HG03575 (cell line): ENCODE measurements around the gene BBS12.

ENCODE experiments used
- ATAC-seq: cut with Tn5 transposase; IDR thresholded peaks from one replicate; pipeline ENCODE4 v1.9.1; 2021; ENCODE audit not compliant: unreplicated experiment, insufficient number of reproducible peaks, low FRiP score; ENCODE audit errors: extremely low read depth

BBS12 gene

DNA sequence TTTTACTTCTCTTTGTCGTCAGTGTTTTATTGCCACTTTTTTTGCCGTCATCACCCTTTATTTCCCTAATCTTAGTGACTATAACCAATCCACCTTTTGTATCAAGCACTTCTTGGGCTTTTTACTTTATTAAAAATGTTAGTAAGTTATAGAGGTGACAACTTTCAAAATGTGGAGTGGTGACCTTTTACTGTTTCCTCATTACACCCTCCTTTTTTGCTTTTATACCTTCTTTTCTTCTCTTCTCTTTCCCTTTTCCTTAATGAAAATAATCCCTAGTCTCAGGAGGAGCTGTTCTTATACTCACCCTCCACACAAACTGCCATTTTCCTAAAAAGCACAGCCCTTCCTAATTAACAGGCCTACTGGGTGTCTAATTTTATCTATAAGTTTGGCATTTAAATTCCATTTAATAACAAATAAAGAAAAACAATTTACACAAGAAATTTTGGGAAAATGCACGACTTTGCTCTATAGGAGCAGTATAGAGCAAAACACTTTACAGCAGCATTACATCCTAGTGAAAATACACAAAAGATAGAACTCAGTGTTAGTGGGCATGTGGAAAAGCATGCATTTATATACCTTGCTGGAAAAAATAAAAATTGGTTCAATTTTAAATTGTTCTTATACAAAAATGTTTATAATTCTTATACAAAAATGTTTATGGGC, 27.3 kb downstream of the BBS12 start:
- no peak for ATAC-seq

DNA sequence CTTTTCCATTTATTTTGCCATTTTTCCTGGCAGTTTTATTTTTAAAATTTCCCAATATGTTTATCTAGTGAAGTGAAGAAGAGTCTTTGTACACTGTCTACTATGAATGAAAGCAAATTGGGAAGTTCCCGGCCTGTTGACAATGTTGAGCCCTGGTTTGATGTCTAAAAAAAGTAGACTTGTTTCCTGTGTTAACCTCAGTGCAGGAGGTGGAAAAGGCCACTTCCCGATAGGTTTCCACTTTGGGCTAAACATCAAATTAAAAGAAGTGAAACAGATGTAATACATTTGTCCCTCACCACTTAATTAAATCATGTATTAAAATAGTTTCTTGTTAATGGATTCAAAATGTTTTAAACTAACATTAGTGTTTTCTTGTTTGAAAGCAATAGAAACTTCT, 30.0 kb downstream of the BBS12 start:
- no peak for ATAC-seq

DNA sequence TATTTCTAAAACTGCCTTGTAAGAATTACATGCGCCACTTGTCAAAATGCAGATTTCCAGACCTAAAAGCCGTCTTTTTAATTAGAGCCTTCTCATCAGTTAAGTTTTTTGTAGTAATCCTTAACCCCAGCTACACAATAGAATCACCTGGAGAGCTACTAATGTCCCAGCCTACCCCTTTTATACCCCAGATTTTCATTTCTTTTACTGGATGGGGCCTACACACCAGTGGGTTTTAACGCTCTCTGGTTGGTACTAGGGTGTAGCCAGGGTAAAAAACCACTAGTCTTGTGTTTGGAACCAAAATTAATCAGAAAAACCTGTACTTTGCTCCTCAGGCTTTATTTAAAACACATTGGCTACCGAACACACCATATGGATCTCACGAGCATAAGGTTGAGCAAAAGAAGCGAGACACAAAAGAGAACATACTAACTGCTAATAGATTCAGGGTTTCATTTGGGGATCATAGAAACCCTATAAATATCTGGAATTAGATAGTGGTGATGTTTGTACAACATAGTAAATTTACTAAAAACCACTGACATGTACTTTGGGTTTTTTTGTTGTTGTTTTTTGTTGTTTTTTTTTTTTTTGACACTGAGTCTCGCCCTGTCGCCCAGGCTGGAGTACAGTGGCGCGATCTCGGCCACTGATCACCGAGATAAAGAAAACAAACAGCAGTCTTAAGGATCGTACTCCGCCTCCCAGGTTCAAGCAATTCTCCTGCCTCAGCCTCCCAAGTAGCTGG, 30.6 kb downstream of the BBS12 start:
- no peak for ATAC-seq

DNA sequence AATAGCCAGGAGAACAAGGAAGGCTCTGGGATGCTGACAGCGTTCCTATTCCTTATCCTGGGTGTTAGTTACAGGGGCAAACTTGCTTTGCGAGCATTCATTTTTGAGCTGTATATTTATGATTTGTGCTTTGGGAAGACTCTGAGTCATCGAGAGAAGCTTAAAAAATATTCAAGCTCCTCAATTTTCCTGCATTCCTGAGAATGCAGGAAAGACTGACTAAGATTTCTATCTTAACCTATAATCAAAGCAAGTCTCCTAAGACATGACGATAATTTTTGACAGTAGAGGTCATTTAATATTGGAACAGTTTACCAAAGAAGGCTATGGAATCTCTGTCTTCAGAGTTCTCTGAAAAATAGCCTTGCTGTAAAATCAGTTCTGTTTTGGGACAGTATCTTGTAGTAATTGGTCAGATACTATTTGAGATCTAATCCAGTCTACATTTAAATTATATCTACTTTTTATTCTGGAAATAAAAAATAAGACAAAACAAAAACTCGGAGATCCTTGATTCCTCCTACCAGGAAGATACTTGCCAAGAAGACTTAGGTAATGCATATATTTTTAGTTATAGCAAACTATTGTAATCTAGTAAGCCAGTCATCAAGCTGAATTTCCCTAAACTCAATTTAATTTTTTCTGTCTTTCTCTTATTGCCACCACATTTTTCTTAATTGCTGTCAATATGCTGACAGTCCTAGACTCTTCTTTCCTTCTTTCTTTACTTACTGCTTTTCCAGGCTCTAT, 31.7 kb downstream of the BBS12 start:
- ATAC-seq = no peak

DNA sequence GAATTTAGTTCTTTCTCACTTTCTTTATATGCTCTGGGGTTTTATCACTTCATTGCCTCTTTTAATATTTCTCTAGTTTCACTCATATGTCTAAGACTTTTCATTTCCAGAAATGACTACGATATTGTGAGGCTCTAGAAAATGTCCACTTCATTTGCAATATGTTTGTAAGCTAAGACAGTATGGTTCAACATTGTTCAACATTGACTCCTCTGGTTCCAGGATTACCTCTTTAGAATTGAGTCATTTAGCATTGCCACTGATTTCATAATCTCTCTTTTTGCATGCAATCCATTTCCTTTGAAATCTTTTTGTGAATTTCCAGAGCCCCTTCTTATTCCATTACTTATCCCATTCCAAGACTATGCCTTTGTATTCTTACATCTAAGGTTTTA, 32.3 kb downstream of the BBS12 start:
- ATAC-seq = peak; percentile 86

DNA sequence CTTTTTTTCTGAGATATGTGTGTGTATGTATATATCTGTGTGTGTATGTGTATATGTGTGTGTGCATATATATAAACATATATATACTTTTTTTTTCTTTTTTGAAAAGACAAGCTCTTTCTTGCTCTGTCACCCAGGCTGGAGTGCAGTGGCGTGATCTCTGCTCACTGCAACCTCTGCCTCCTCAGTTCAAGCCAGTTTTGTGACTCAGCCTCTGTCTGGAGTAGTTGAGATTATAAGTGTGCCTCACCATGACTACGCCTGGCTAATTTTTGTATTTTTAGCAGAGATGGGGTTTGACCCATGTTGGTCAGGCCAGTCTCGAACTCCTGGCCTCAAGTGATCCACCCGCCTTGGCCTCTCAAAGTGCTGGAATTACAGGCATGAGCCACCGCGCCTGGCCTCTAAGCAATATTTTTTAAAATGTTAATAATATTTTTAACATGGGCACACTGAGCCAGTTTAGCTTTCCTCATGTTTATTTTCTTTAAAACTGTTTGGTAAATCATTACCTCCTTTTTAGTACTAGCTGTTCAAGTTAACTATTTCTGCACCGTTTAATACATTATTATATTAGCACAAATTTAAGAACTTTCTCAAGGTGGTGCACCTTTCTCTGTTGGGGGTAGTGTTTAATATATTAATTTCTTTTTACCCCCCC, 33.3 kb downstream of the BBS12 start:
- ATAC-seq = no peak

DNA sequence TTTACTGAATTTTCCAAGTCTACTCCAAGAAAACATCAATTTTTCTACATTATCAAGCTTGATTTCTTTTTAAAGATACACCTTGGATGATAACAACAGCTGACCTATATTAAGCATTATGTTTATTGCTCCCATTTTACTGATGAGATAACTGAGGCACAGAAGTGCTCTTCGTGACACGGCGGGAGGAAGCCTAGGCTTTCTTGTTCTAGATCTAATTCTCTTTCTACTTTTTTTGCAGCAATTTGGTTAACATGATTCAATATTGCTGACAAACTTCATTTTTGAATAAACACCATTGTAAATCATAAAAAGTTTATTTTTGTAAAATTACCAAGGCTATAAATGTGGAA, 33.8 kb downstream of the BBS12 start:
- no peak for ATAC-seq

DNA sequence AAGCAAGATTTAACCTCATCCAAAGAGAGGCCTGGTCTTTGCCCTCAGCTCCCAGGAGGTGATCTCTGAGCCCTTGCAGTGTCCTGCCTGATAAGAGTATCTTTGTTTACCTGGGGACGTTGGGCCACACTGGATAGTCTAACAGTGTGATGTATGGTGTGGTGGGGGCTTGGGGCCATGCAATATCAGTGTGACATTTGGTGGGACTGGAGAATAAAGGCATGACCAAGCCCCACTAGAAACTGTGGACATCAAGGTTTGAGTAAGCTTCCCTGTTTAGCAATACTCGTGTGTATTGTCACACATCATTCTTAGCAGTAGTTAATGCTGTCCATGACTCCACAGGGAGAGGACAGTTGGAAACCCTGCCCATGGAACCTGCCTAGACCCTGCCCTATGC, 34.4 kb downstream of the BBS12 start:
- ATAC-seq = no peak

DNA sequence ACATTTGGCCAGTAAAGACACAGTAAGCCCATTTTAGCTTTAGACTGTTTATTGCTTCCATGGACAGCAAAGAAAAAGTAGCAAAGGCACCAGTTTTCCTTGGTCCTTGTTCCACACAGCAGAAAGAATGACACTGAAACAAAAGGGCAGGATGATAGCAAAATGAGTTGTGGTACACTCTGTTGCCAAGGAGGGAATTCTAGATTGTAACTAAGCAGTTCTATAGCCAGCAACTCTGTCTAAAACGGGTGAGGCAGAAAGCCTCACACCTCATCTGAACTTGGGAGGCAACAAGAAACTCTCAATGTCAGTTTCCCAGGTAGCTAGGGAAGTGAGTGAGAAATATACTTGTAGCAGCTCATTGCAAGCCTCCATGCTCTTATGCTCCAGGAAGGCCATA, 39.2 kb downstream of the BBS12 start:
- no peak for ATAC-seq

DNA sequence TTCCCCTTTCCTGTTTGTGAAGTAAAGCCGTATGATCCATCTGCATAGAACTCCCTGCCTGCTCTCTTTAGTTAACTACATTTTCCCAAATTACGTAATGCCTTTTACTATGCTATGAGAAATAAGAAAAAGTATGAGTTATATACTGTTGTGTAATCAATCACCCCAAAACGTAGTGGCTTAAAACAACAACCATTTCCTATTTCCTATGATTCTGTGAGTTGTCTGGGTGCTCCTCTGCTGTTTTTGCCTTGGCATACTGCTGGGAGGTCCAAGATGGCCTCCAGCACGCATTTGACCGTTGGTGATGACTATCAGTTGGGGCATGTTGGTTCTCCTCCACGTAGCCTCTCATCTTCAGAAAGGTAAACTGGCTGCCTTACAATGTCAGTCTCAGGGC, 39.8 kb downstream of the BBS12 start:
- ATAC-seq = no peak

DNA sequence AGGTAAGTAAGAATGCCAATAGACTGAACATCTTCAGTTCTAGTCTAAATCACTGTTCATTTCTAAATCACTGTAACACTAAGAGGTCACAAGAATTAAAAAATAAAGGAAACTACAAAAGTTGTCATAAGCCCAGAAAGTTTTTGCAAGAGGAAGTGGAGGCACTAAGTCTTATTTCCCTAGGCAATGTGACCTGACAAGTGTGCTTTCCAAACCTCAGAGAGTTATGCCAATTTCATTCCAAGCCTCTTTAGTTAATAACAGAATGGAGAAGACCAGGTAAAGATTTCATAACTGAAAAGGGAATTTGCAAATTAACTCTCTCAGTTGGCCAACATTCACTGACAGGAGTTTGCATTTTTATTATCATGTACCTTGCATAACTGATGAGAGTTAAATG, 40.5 kb downstream of the BBS12 start:
- no peak for ATAC-seq

DNA sequence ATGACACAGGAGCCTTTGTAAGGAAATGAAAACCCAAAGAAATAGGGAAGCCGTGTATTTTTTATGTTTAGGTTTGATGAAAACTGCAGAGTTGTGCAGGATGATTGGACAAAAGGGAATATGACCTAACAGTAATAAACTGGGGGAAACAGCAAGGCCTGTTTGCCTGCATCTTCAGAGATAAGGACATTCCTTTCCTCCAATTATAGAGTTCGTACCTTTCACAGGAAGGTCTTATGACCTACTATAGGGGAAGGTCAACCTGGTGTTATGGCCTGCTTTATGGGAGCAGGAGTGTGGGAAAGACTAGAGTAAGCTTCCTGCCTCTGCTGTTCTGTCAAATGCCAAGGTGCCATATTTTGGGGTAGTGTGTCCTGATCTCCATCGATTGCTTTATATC, 42.5 kb downstream of the BBS12 start:
- no peak for ATAC-seq

DNA sequence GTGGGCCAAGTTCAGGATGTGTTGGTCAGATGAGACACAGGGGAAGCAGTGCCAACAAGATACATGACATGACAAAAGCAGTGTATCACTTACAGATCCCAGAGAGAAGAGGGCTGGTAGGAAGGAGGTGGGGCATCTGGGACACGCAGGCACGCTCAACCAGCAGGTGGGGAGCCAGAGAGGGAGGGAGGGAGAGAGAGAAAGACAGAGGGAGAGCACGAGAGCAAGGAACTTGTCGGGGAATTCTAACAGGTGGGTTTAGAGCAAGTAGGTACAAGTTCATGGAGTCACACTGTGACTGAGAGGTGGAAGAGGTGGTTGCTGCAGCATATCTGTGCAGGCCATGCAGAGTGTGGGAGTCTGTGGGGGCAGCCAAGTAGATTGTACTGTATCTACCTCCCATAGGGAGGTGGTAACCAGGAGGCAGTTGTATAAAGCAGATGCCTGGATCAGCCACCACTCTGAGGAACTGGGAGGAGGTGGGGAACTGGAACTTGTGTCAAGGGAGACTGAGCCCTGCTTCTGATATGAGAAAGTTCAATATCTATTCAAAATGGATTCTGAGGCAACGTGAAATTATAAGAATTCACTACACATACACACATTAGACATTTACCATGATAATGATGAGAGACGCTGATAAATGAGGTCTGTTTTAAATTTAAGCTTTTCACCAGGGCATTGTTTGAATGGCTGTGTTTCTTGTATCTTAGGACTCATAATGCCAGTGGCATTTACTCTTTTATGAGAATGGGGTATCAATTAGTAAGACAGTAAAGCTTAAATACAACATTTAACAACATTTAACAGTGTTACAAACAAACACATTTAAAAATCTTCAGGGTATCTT, 43.7 kb downstream of the BBS12 start:
- ATAC-seq = no peak

DNA sequence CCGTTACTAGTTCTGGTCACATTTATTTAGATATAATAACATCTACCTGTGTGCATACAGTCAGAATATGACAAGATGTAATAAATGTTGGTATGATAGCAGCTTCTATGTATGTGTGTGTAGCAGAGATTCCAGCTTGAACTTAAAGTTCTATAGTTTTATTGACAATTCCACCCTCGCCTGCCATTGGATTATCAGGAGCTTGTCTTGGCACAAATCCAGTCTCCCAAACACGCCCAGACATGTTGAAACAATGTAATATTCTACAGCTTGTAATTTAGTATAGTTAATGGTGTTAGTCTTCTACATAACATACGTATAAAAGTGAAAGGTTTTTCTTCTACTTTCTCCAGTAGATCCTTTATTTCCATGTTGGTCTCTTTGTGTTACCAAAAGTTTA, 44.4 kb downstream of the BBS12 start:
- no peak for ATAC-seq

DNA sequence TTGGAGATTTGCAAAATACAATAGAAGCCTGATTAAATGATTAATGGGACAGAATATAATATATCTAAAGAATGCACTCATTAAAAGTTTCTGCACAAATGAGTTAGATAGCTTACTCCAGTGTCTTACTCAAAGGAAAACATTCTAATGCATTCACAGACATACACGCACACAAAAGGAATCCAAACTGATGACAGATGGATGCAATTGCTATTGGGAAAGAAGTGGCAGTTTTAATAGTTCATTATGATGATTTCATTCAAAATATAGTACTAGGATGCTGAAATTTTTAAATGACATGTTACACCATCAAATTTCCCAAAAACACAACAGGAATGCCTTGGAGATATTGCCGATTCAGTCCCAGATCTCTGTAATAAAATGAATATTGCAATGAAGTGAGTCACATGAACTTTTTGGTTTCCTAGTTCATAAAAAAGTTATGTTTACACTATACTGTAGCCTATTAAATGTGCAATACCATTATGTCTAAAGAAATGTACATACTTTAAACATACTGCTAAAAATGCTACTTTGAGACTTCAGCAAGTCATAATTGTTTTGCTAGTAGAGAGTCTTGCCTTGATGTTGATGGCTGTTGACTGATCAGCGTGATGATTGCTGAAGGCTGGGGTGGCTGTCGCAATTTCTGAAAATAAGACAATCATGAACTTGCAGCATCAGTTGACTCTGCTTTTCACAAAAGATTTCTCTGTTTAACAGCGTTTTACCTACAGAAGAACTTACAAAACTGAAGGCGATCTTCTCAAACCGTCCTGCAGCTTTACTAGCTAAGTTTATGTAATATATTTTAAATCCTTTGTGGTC, 45.6 kb downstream of the BBS12 start:
- ATAC-seq = no peak

DNA sequence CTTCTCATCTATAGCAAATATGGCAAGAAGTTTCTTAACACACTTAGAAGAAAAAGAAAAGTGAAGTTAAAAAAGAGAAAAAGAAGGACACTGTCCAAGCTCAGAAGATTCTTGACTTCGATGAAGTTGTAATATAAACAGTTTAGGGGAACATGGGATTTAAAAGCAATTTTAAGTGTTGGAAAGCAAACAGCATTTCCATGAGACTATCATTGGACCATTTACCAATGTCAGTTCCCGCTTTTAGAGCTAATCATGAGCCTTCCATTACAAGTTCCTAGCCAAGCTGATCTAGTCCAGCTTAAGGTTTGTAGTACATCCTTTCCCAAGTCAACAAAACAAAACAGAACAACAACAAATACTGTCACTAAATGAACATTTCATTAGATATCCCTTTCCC, 49.0 kb downstream of the BBS12 start:
- no peak for ATAC-seq

DNA sequence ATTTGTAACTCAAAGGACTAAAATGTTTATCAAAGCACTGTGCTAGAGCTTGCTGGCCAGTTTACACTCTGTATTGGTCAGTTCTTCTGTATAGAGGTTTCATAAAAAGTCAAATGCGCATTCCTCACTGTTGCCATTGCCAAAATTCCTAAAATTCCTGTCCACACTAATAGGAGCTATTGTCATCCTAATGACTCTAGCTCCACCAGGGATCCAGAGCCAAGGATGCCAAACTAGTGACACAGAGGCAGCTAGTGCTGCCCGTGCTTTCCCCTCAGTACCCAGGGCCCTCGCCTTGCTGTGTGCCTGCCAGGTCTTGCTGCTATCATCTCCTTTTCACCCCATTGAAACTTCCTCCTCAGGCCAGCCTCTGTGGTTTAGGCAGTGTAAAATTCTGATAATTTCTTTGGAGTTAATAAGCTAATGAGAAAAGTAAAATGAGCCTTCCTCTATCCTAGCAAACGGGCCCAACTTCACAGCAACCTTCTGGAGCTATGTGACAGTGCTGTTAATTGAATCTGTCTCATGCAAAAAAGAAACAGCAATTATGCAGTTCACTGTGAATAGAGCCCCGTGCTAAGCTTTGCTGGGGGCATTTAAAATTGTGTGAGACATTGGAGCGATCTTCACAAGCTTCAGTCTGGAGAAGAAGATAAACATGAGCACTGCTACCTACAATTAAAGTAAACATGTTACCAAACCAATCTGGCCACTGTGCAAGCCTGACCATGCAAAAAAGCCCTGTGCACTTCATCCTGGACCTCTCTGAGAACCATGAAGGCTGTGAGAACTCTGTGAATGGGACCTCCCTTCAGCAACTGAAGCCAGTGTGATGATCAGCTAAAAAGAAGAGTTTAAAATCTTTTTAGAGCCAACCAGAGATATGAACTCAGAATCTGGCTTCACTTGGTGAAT, 51.1 kb downstream of the BBS12 start:
- ATAC-seq = no peak
